HUDEP-2 (cell line): ENCODE data around the gene RFNG.
"Not testable (repeated sequence)": the region's sequence is repeated elsewhere in the genome, so short reads cannot be mapped to it uniquely, and the experiment has no call there.

Source experiments
- DNase-seq, 76 experiments: peaks; one replicate each; lab custom pipeline; 2025; ENCODE audit not compliant: unreplicated experiment in 76 of 76; lab: John Stamatoyannopoulos, UW

RFNG gene

DNA sequence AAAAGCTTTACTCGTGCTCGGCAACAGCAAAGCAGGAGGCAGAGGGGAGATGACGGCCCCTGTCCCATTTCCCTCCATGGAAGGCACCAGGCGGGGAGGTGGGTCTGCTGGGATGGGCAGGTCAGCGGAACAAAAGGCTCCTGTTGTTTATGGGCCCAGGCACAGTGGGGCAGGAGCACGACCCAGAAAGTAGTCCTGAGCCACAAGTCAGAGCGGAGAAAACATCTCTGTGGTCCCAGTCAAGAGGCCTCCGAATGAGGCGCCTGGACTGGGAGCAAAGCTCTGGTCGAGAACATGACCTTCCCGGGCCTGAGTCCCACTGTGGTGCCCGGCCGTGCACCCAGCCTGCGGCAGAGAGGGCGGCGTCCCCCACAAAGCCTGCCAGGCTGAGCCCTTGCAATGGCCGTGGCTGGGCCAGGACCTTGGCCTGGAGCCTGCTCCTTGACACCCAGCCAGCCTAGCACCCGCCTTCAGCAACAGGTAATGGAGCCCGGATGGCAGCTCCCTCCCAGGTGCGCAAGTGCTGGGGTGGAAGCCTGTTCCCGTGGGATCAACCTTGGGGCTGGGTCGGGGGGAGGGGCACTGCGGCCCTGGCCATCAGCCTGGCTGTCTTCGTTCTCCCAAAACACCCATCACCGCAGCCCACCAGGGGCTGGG, 3.6 kb downstream of the RFNG start:
- DNase-seq: no peak

DNA sequence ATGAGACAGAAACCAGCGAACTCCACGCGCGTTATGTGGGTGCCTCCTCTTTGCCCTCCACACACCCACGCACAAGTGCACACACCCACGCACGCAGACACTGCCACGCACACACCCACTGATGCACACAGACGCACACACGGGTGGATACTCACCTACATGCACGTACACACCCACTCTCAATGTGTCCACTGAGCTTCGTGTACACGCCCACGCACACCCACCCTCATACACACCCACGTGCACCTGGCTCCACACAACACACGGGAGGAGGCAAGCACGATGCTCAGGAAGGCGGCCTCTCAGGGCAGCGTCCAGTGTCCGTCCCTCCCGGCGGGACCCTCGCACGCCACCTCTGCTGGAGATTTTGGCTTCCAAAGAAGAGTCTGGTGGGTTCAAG, 4.2 kb downstream of the RFNG start:
- DNase-seq: no peak

DNA sequence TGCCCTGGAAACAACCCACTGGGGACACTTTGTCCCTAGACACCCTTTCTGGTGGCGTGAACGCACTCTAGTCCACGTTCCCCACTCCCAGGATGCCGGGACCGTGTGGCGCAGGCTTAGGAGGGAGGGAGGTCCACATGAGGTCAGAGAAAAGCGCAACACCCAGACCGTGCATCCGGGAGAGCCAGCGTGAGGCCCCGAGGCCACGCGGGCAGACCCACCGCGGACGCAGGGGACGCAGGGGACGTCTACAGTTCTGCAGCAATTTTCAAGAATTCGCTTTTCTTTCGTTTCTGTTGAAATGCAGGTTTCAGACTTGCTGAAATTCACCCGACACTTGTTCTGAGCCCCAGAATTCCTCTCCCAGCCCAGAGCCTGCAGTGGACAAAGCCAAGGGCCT, 4.7 kb downstream of the RFNG start:
- DNase-seq: no peak

DNA sequence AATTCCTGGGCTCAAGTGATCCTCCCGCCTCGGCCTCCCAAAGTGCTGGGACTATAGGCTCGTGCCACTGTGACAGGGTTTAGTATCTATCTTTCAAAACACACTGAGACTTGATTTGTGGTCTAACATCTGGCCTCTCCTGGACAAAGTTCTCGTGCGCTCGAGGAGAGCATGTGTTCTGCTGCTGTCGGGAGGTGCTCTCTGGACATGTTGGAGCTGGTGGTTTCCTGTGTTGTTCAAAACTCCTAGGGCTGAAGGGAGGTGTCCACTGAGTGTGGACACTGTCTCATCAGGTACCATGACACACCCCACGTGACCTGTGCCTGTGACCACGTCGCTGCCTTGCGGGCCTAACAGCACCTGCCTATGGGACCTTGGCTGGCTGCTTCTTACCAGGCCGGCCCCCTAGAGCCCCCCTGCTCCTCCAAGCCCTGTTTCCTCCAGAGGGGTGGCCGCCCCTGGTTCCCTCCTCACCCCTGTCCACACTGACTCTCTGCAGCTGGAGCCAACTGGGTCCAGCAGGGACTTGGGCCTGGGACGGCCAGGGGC, 5.6 kb downstream of the RFNG start:
- no peak for DNase-seq

DNA sequence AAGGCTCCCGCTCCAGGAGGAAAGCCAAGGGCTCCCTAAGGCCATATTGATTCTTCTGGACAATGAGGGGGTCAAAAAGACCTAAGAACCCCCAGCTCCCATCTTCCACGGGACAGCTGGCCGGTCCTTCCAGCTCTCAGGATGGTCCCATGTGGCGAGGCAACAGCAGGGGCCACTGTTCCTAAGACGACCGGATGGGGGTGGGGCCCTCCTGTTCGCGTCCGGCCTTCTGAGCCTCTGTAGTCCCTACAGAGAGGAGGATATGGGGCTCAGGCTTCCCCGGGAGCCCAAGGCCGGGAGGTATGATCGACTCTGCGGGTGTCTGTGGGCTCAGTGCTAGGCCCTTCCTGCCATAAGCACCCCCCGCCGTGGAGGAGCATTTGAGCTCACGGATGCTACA, 8.1 kb downstream of the RFNG start:
- DNase-seq: no peak

DNA sequence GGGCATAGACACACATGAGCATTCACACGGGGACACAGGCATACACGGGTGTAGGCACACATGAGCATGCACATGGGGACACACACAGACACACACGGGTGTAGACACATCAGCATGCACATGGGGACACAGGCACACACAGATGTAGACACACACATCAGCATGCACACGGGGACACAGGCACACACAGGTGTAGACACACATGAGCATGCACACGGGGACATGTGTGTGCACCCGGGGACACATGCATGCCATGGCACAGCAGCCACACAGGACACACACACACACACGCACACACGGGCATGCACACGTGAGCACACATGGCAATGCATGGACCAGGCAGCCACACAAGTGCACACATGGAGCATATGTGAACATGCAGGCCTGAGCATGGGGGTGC, 9.0 kb downstream of the RFNG start:
- no peak for DNase-seq

DNA sequence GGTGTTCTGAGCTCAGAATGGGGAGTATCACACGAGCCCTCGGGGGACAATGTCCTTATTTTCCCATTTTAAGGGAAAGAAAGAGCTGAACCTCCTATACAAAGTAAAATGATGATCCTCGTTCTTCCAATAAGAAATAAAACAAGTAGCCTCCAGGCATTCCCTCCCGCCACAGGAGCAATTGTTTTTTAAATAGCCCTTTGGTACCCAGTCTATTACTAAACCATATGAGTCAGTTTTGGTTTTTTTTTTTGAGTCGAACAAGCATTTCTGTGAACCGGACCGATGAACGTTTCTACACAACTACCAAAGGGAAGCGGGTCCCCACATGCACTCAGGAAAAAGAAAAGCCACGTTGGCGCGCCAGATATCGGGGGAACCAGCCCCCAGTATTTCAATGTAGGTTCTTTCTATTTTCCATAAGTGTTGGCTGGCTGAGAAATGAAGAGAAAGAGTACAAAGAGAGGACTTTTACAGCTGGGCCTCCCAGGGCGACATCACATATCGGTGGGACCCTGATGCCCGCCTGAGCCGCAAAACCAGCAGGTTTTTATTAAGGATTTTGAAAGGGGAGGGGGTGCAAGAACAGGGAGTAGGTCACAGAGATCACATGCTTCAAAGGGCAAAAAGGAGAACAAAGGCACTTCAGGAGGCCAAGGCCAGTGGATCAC, 10.3 kb downstream of the RFNG start:
- DNase-seq: no peak

DNA sequence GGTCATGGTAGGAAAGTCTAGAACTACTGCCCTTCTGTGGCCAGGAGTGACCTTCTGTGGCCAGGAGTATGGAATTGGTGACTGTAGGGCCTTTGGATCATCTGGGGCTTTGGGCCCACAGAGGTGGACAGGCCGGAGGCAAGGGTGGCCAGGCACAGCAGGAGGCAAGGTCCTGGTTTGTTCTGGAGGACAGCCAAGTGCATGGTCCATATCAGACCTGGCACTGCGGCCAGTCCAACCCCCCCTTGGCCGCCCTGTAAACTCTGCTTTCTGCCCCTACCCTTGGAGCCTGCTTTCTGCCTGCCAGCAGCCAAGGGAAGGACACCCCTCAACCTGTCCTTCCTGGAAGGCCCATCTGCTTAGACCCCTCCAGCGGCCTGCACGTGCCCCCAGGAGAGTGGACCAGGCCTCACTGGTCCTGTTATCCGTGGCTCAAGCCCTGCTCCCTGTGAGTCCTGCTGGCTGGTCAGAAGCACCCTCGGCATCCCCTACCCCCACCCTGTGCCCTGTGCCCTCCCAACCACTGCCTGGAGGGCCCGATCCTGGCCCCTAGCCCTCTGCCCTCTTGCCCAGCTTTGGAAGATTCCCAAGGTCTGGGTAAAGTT, 11.8 kb downstream of the RFNG start:
- DNase-seq: no peak

DNA sequence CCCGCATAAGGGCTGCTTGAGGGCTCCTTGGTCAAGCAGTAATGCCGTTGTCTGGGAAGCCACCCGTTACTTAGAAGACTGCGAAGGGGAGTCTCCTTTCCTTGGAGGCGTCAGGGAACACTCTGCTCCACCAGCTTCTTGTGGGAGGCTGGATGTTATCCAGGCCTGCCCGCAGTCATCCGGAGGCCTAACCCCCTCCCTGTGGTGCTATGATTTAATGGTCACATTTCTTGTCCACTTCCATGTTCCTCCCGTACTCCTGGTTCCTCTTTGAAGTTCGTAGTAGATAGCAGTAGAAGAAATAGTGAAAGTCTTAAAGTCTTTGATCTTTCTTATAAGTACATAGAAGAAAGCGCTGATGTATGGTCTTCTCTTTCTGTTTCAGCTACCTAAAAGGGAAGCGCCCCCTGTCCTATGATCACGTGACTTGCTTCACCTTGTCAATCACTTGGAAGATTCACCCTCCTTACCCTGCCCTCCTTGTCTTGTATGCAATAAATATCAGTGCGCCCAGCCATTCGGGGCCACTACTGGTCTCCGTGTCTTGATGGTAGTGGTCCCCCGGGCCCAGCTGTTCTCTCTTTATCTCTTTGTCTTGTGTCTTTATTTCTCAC, 12.7 kb downstream of the RFNG start:
- not testable (repeated sequence) for DNase-seq

DNA sequence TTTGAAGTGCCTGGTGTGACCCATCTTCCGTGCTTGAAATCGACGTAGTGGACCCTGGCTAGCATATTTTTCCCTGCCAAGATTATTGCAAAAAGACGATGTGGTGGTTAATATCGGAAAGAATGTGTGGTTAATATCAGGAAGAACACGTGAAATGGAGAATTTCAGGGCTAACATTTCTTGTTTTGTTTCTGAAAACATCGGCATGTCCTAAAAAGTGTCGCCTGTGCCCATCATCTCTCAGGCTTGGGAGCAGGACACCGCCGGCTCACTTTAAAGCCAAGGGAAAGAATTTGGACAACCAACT, 13.8 kb downstream of the RFNG start:
- DNase-seq: no peak

DNA sequence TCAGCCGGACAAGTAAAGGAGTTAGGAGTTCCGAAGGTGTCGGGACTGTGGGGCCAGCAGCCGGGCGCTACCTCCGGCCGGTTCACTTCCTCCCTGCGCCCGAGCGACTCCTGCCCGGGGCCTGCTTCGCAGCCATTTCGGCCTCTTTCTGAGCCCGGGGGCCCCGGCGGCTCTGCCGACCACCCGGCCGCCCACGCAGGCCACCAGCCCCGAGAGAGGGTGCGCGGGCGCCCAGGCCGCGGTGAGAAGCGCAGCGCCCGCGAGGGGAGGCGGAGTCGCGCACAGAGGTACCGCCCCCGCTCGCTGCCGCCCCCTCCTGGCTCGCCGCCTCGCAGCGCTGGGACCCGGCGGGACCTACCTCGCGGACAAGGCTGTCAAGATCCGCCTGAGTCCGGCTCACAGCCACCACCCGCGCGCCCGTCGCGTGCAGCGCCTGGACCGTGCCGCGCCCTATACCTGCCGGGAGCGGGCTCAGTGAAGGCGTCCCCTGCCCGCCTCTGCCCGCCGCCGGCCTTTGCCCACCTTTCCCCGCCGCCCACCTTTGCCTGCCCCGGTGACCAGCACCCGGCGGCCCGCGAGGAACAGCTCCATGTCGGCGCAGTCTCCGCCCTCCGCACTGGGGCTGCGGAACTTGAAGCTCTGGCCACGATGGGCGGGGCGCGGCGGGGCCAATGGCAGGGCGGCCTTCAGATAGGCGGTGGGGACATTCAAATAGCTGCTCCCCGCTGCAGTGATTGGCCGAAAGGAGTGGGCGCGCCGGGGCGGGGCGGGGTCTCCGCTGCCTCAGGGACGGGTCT, 14.3 kb downstream of the RFNG start, which contains the start of gene DCXR:
TSS of gene DCXR (minus strand) at position 606 of the 797 bp plus-strand sequence. CDS start at position 591, 15 bp downstream.
- peak in 75 of 76 experiments; percentile 59 to 98 (median 93) for DNase-seq

DNA sequence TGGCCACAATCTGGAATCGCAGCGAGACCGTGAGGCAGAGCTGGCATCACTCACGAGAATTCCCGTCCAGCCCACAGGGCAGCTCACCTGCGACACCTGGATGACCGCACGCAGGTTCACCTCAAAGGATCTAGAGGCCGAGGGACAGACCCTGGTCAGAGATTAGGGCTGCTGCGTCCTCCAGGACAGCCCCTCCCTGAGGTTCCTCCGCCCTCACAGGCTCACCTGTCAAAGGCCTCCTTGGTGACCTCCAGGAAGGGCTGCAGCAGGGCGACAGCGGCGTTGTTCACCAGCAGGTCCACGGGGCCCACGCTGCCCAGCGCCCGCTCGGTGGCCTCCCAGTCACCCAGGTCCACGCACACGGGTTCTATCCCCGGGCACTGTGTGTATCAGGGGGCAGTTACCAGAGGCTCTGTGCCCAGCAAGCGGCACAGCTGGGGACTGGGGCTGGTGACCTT, 14.9 kb downstream of the RFNG start:
- DNase-seq: no peak

DNA sequence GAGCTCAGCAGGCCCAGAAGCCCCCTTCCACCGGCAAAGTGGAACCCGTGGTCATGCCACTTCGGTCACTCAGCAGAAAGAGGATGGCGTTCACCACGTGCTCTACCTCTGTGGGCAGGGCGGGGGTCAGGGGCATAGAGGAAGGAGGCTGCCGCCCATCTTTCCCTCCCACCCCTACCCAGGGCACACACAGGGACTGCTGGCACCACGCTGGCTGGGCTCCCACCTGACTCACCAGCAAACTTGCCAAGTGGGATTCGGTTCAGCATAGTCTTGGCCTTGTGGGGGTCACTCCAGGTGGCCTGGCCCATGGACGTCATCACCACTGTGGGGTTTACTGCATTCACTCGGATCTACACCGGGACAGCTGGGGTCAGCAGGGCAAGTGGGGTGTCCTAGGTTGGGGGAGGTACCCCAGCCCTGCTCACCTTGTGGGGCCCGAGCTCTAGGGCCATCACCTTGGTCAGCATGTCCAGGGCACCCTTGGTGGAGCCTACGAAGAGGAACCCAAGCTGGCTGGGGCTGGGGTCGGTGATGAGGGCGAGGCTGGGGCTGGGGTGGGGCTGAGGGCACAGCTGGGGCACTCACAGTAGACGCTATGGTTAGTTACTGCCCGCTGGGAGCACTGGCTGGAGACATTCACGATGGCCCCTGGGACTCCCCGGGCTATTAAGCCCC, 15.5 kb downstream of the RFNG start:
- DNase-seq: no peak

DNA sequence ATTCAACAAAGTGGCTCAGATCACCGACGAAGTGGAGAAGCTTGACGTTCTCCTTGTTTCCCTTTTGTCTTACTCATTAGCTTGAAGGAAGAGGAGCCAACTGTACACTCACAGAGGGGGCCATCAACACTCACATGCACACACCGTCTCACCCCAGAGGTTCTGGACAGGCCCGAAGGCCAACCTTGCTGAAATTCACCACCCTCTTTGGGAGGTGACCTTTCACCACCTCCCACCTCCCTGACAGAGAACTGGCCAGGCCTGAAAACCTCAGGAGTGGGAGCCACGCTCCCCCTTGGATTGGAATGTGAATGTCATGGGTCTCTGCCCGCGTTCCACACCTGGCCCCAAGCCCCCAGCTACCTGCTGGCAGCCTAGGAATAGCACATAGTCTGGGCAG, 16.1 kb downstream of the RFNG start:
- no peak for DNase-seq

DNA sequence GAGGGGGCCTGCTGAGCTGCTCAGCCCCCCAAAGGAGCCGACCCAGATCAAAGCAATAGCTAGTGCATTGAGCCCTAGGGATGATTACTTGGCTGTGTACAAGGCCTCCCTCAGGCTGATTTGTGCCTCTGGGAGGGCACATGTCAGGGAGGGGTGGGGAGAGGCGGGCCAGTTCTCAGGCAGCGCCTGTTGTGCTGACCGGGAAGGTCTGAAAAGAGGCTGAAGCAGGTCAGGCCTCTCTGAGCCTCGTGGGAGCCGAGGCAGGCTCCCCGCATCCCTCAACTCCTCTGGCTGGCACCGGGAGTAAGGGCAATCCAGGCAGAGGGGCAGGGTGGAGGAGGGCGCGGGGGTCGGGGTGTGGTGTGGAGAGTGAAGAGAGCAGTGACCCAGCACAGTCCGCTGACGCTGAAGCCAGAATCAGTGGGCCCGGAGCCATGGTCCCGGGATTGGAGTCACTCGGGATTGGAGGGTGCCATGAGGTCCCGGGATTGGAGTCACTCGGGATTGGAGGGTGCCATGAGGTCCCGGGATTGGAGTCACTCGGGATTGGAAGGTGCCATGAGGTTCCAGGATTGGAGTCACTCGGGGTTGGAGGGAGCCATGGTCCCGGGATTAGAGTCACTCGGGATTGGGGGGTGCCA, 17.1 kb downstream of the RFNG start:
- no peak for DNase-seq

DNA sequence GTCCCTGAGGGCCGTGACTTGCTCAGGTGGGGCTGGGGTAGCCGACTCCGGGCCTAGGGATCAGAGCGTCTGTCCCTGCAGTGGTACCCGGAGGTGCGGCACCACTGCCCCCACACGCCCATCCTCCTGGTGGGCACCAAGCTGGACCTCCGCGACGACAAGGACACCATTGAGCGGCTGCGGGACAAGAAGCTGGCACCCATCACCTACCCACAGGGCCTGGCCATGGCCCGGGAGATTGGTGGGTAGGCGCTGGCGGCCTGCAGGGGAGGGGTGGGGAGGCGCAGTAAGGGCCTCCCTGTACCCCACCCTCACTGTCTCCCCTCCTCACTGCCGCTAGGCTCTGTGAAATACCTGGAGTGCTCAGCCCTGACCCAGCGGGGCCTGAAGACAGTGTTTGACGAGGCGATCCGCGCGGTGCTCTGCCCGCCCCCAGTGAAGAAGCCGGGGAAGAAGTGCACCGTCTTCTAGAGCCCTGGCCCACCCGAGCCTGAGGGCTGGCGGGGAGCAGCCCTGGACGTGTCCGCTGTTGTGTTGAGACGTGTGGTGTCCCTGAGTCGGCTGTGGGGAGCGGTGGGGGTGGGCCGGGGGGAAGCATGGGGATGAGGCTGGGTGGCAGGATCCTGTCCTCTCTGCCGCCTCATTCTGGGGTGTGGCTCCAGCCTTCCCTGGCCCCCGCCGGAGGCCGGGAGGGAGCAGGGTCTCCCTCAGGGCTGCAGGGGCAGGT, 18.1 kb downstream of the RFNG start:
- no peak for DNase-seq

DNA sequence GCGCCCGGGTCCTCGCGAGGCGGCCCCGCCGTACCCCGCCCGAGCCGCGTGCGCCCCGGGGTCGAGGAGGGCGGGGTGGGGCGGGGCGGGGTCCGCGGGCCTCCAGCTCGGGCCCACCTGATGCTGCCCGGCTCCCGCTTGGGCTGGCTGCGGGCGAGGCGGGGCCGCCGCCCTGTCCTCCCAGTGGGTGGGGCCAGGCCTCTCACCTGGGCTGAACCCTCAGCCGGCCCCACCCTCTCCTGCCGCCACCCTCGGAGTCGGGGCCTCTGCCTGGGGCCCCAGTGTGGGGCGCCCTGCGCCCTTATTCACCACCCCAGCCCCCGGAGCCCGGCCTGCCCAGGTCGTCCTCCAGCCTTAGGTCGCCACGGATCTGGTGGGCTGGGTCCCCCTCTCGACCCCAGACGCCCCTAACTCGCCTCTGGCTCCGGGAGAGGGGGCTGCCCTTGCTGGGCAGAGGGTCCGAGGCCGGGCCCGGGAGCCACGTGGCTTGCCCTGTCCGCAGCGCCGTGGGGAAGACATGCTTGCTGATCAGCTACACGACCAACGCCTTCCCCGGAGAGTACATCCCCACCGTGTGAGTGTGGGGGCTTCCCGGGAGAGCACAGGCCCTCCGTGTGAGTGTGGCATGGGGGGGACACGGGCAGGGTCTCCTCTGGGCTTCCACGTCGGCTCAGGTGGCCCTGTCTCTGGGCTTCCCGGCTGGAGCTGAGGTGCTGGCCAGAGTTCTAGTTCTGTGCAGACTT, 19.6 kb downstream of the RFNG start:
- peak in 5 of 76 experiments; percentile 9 to 16 (median 13) for DNase-seq

DNA sequence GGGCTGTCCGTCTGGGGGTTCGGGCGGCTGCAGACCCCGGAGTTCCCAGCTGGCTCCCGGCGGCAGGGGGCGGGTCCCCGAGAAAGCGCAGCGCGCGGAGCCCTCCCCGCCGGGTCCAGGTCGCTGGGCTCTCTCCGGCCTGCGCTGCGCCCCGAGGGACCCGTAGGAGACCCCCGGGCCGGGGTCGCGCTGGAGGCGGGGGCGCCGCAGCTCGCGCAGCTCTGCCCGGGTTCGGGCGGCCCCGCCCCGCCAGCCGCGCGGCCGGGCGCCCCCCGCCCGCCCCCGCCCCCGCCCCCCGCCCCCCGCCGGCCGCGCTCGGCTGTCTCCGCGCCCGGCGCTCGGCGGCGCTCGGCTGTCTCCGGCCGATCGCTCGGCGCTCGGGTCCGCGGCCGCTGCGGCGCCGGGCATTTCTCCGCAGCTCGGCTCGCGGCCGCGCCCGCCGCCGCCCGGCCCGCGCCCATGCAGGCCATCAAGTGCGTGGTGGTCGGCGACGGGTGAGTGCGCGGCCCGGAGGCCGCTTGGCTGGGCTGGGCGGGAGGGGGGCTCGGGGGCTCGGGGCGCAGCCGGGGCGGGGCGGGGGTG, 20.2 kb downstream of the RFNG start, which contains the start of gene RAC3:
TSS of gene RAC3 (plus strand) at position 376 of the 582 bp plus-strand sequence. CDS start at position 460, 84 bp downstream.
- DNase-seq: peak in 2 of 76 experiments; percentile 17 to 50
